H9 (cell line): Measurements from ENCODE around the gene ARHGEF7. TPM values are rescaled to one million over a fixed set of nuclear protein-coding genes. Genes with fewer than 3 reads are reported as not detected.
A peak's percentile ranks its signal among the peaks of the same experiment; 100 is the strongest.

Experiments
- DNase-seq: peaks from one replicate; pipeline ENCODE4 v3.0.0-alpha.2; 2017
- H2AFZ ChIP-seq: one replicate; pipeline ENCODE4 v1.6.1; 2013; ENCODE audit warnings: mild to moderate bottlenecking, low read length, control low read depth, moderate library complexity
- H2AK5ac ChIP-seq: 2 replicates; pipeline ENCODE4 v1.6.1; 2013; ENCODE audit warnings: low read length, control low read depth, mixed read lengths; ENCODE audit not compliant: insufficient read length
- H2BK120ac ChIP-seq: one replicate; pipeline ENCODE4 v1.6.1; 2013; ENCODE audit warnings: low read depth, mild to moderate bottlenecking, low read length, control low read depth, inconsistent platforms; ENCODE audit not compliant: poor library complexity, severe bottlenecking
- H2BK12ac ChIP-seq: 2 replicates; pipeline ENCODE4 v1.6.1; 2013; ENCODE audit warnings: low read length, control low read depth, mixed read lengths, low read depth; ENCODE audit not compliant: insufficient read length
- H2BK15ac ChIP-seq: 2 replicates; pipeline ENCODE4 v1.6.1; 2013; ENCODE audit warnings: low read depth, low read length, control low read depth
- H2BK20ac ChIP-seq: one replicate; pipeline ENCODE4 v1.6.1; 2013; ENCODE audit warnings: low read depth, mild to moderate bottlenecking, low read length, control low read depth, inconsistent platforms; ENCODE audit not compliant: poor library complexity, severe bottlenecking
- H2BK5ac ChIP-seq: 2 replicates; pipeline ENCODE4 v1.6.1; 2013; ENCODE audit warnings: low read length, control low read depth, mixed read lengths; ENCODE audit not compliant: insufficient read length
- H3K14ac ChIP-seq: 2 replicates; pipeline ENCODE4 v1.6.1; 2013; ENCODE audit warnings: low read length, control low read depth; ENCODE audit not compliant: insufficient read depth
- H3K18ac ChIP-seq: 2 replicates; pipeline ENCODE4 v1.6.1; 2013; ENCODE audit warnings: low read depth, mild to moderate bottlenecking, mixed read lengths, low read length, control low read depth; ENCODE audit not compliant: insufficient read length
- H3K23ac ChIP-seq: 2 replicates; pipeline ENCODE4 v1.6.1; 2013; ENCODE audit warnings: low read length, control low read depth, mixed read lengths, low read depth; ENCODE audit not compliant: insufficient read length
- H3K23me2 ChIP-seq: 2 replicates; pipeline ENCODE4 v1.6.1; 2013; ENCODE audit warnings: low read depth, mild to moderate bottlenecking, mixed read lengths, low read length, control low read depth; ENCODE audit not compliant: insufficient read length, poor library complexity, severe bottlenecking
- H3K27ac ChIP-seq: 2 replicates; pipeline ENCODE4 v1.5.1; 2013; ENCODE audit warnings: low read length, control low read depth, mixed read lengths, low read depth; ENCODE audit not compliant: insufficient read length
- H3K27me3 ChIP-seq: 2 replicates; pipeline ENCODE4 v1.6.1; 2013; ENCODE audit warnings: low read length, control low read depth, inconsistent platforms; ENCODE audit not compliant: insufficient read depth
- H3K4ac ChIP-seq: 2 replicates; pipeline ENCODE4 v1.6.1; 2013; ENCODE audit warnings: low read depth, mild to moderate bottlenecking, control low read depth, inconsistent platforms, low read length, moderate library complexity
- H3K4me1 ChIP-seq: 2 replicates; pipeline ENCODE4 v1.6.1; 2013; ENCODE audit warnings: low read length, control low read depth, inconsistent platforms; ENCODE audit not compliant: insufficient read depth
- H3K4me2 ChIP-seq: 2 replicates; pipeline ENCODE4 v1.6.1; 2013; ENCODE audit warnings: low read length, control low read depth, mixed read lengths; ENCODE audit not compliant: insufficient read length, insufficient read depth
- H3K56ac ChIP-seq: 2 replicates; pipeline ENCODE4 v1.6.1; 2013; ENCODE audit warnings: low read depth, mild to moderate bottlenecking, mixed read lengths, low read length, control low read depth; ENCODE audit not compliant: insufficient read length
- H3K79me1 ChIP-seq: 2 replicates; pipeline ENCODE4 v1.6.1; 2013; ENCODE audit warnings: low read depth, mild to moderate bottlenecking, moderate library complexity, low read length, control low read depth, inconsistent platforms; ENCODE audit not compliant: insufficient read depth, poor library complexity, severe bottlenecking
- H3K79me2 ChIP-seq: 2 replicates; pipeline ENCODE4 v1.6.1; 2013; ENCODE audit warnings: low read length, control low read depth, inconsistent platforms; ENCODE audit not compliant: insufficient read depth
- H3K9ac ChIP-seq: 2 replicates; pipeline ENCODE4 v1.6.1; 2013; ENCODE audit warnings: low read length, control low read depth, mixed read lengths; ENCODE audit not compliant: insufficient read length; ENCODE audit errors: extremely low read depth
- H3K9me3 ChIP-seq: one replicate; pipeline ENCODE4 v1.6.1; 2013; ENCODE audit warnings: low read depth, low read length, inconsistent platforms; ENCODE audit not compliant: control insufficient read depth
- H3T11ph ChIP-seq: one replicate; pipeline ENCODE4 v1.6.1; 2013; ENCODE audit warnings: mild to moderate bottlenecking, low read length, control low read depth, inconsistent platforms
- H4K20me1 ChIP-seq: one replicate; pipeline ENCODE4 v1.6.1; 2013; ENCODE audit not compliant: control insufficient read depth, insufficient read length, insufficient read depth
- H4K5ac ChIP-seq: 2 replicates; pipeline ENCODE4 v1.6.1; 2013; ENCODE audit warnings: low read depth, mild to moderate bottlenecking, mixed read lengths, low read length, control low read depth; ENCODE audit not compliant: insufficient read length
- H4K8ac ChIP-seq: replicated peaks from 2 replicates; pipeline ENCODE4 v1.6.1; 2013; ENCODE audit warnings: low read length, control low read depth, mixed read lengths, low read depth; ENCODE audit not compliant: insufficient read length
- H4K91ac ChIP-seq: 2 replicates; pipeline ENCODE4 v1.6.1; 2013; ENCODE audit warnings: low read depth, mild to moderate bottlenecking, moderate library complexity, mixed read lengths, low read length, control low read depth; ENCODE audit not compliant: insufficient read length
- H3K27ac Mint-ChIP-seq, 3 experiments: 2 replicates in 2 of 3; 3 replicates in 1 of 3; pipeline ENCODE4 v1.8.0; 2020 to 2021; ENCODE audit warnings: mixed read lengths in 3 of 3, mild to moderate bottlenecking in 1 of 3, moderate library complexity in 1 of 3
- H3K27me3 Mint-ChIP-seq: 2 replicates; pipeline ENCODE4 v1.8.0; 2021; ENCODE audit warnings: low read depth, mild to moderate bottlenecking, moderate library complexity, mixed read lengths
- H3K36me3 Mint-ChIP-seq, 3 experiments: 2 replicates in 2 of 3; 3 replicates in 1 of 3; pipeline ENCODE4 v1.8.0; 2020 to 2021; ENCODE audit warnings: low read depth in 3 of 3, mixed read lengths in 3 of 3; ENCODE audit not compliant: insufficient read depth in 1 of 3
- H3K4me1 Mint-ChIP-seq, 2 experiments: 2 replicates each; pipeline ENCODE4 v1.8.0; 2020; ENCODE audit warnings: mixed read lengths in 2 of 2
- H3K4me3 Mint-ChIP-seq, 2 experiments: 2 replicates in 1 of 2; 3 replicates in 1 of 2; pipeline ENCODE4 v1.8.0; 2020 to 2021; ENCODE audit warnings: mild to moderate bottlenecking in 2 of 2, mixed read lengths in 2 of 2, moderate library complexity in 1 of 2
- H3K9me3 Mint-ChIP-seq, 2 experiments: 2 replicates in 1 of 2; 3 replicates in 1 of 2; pipeline ENCODE4 v1.8.0; 2020; ENCODE audit warnings: mild to moderate bottlenecking in 2 of 2, mixed read lengths in 2 of 2, moderate library complexity in 1 of 2
- CTCF ChIP-seq: fragments of 200-600 bp; sonication (generic); conservative IDR thresholded peaks from 3 replicates; pipeline ENCODE4 v1.8.0; 2021; ENCODE audit warnings: antibody characterized with exemption, mild to moderate bottlenecking
- WGBS: extraction: QIAGEN DNeasy Blood & Tissue Kit; methylation state at CpG from one replicate; pipeline ENCODE4 v1.1.7; 2013; ENCODE audit warnings: missing lambda C conversion rate, low lambda C conversion rate, mixed read lengths; ENCODE audit not compliant: insufficient read length; ENCODE audit errors: extremely low coverage; 5-methylcytosine and 5-hydroxymethylcytosine counted together
- total RNA-seq: library from RNA; stranded (reverse); gene quantifications from 2 replicates; pipeline ENCODE4 v1.2.1, GENCODE V29; 2021

Gene ARHGEF7
- total RNA-seq, 1 experiment from 2014 or later, result 51.9 TPM

GRCh38 chr13:111247552-111247951, 132.4 kb downstream of the ARHGEF7 start:
- Histone ChIP-seq H3K27me3 (no peaks in the 10 kb centered on the region), H3K56ac (no peak overlapping the region), H4K5ac (no peak overlapping the region), H3K4ac (no peak overlapping the region), H2AK5ac (no peak overlapping the region), H3K9ac (no peak overlapping the region), H2BK5ac (no peak overlapping the region), H2BK15ac (no peak overlapping the region), H3T11ph (no peak overlapping the region), H3K23ac (no peak overlapping the region), H2BK12ac (no peak overlapping the region), H3K23me2 (no peaks in the 10 kb centered on the region), H3K27ac (no peak overlapping the region), H2AFZ (no peak overlapping the region), H3K4me2 (no peak overlapping the region), H3K14ac (no peak overlapping the region), H3K18ac (no peak overlapping the region), H4K8ac (no peak overlapping the region), H4K91ac (no peak overlapping the region), H3K9me3 (no peaks in the 10 kb centered on the region), H3K4me1 (no peaks in the 10 kb centered on the region), H3K79me2 (peaks cover 2% of the 10 kb centered on the region; the same call in 1 of the 2 replicates), H2BK120ac (no peak overlapping the region), H4K20me1 (no peaks in the 10 kb centered on the region), H3K79me1 (peaks cover 5% of the 10 kb centered on the region), H2BK20ac (no peak overlapping the region)
- Mint-ChIP-seq H3K27ac (peak overlapping the region in 1 of 3 experiments; percentile 58; a peak in 3 of 7 replicates), H3K27me3 (no peaks in the 10 kb centered on the region), H3K4me1 (peaks cover 0 to 5% of the 10 kb centered on the region in 2 experiments; a peak in 1 of 4 replicates), H3K9me3 (no peaks in the 10 kb centered on the region), H3K4me3 (no peak overlapping the region), H3K36me3 (peaks cover 17 to 58% (median 43%) of the 10 kb centered on the region in 3 experiments; a peak in 6 of 7 replicates)
- no CpG with 5 or more reads among the region's 7 CpGs for WGBS
- no peak for DNase-seq
- no peak for TF ChIP-seq CTCF
